HFF-Myc (cell line): ENCODE results near the gene ANP32B.
A peak's percentile ranks its signal among the peaks of the same experiment; 100 is the strongest.

Experiments
- DNase-seq: peaks from one replicate; pipeline ENCODE4 v3.0.0-alpha.2; 2011; ENCODE audit warnings: low read depth; ENCODE audit errors: extremely low read depth
- H3K4me3 ChIP-seq: replicated peaks from 2 replicates; pipeline ENCODE4 v1.5.1; 2011; ENCODE audit warnings: low read depth, mild to moderate bottlenecking, control low read depth, low read length
- CTCF ChIP-seq: IDR thresholded peaks from 2 replicates; pipeline ENCODE4 v1.5.1; 2012; ENCODE audit warnings: mild to moderate bottlenecking, low read depth, low read length, control low read depth; ENCODE audit errors: missing control alignments

The ANP32B gene

GRCh38 chr9:98037357-98037756 is 54.2 kb downstream of the ANP32B start:
- TF ChIP-seq CTCF = no peak
- no peak for DNase-seq
- no peak overlapping the region for H3K4me3 ChIP-seq

- H3K4me3 ChIP-seq = no peak overlapping the region
- no peak for TF ChIP-seq CTCF
- DNase-seq = no peak
Observed at GRCh38 chr9:98038958-98039357, 55.8 kb downstream of the ANP32B start.

- DNase-seq = no peak
- H3K4me3 ChIP-seq = no peak overlapping the region
- no peak for TF ChIP-seq CTCF
Observed at GRCh38 chr9:98039607-98040017, 56.5 kb downstream of the ANP32B start.

GRCh38 chr9:98040212-98040611 is 57.1 kb downstream of the ANP32B start:
- no peak overlapping the region for H3K4me3 ChIP-seq
- TF ChIP-seq CTCF = no peak
- DNase-seq = no peak

- no peak for DNase-seq
- no peak overlapping the region for H3K4me3 ChIP-seq
- no peak for TF ChIP-seq CTCF
Observed at GRCh38 chr9:98043915-98044314, 60.8 kb downstream of the ANP32B start.

- DNase-seq = no peak
- TF ChIP-seq CTCF = no peak
- H3K4me3 ChIP-seq = peak overlapping the region; percentile 16; the same call in 1 of the 2 replicates
Observed at GRCh38 chr9:98045234-98046179, 62.4 kb downstream of the ANP32B start.

- no peak overlapping the region for H3K4me3 ChIP-seq
- no peak for TF ChIP-seq CTCF
- DNase-seq = no peak
Observed at GRCh38 chr9:98046180-98046543, 63.0 kb downstream of the ANP32B start.
